Parathyroid adenoma (tissue), 2 donors: ENCODE measurements around the gene ANXA4.
A peak's percentile ranks its signal among the peaks of the same experiment; 100 is the strongest.
"Not testable (repeated sequence)": the region's sequence is repeated elsewhere in the genome, so short reads cannot be mapped to it uniquely, and the experiment has no call there.

ENCODE experiments used
- H2AFZ ChIP-seq: fragments of 300-600 bp; sonication (generic); one replicate; pipeline ENCODE4 v1.7.0; 2017; ENCODE audit warnings: antibody characterized with exemption, mild to moderate bottlenecking
- H3K27ac ChIP-seq: fragments of 300-600 bp; sonication (generic); one replicate; pipeline ENCODE4 v1.7.0; 2017
- H3K27me3 ChIP-seq: fragments of 300-600 bp; sonication (generic); one replicate; pipeline ENCODE4 v1.7.0; 2017; ENCODE audit warnings: low read length; ENCODE audit not compliant: control insufficient read depth, insufficient read depth
- H3K36me3 ChIP-seq: fragments of 300-600 bp; sonication (generic); one replicate; pipeline ENCODE4 v1.7.0; 2017; ENCODE audit warnings: low read length; ENCODE audit not compliant: control insufficient read depth, insufficient read depth
- H3K4me1 ChIP-seq: fragments of 300-600 bp; sonication (generic); one replicate; pipeline ENCODE4 v1.7.0; 2017; ENCODE audit warnings: control low read depth
- H3K4me2 ChIP-seq: fragments of 300-600 bp; sonication (generic); one replicate; pipeline ENCODE4 v1.7.0; 2017; ENCODE audit warnings: low read length
- H3K4me3 ChIP-seq: fragments of 300-600 bp; sonication (generic); one replicate; pipeline ENCODE4 v1.7.0; 2017; ENCODE audit warnings: low read depth, low read length
- H3K79me2 ChIP-seq: fragments of 300-600 bp; sonication (generic); one replicate; pipeline ENCODE4 v1.7.0; 2017; ENCODE audit warnings: control low read depth
- H3K9ac ChIP-seq: fragments of 300-600 bp; sonication (generic); one replicate; pipeline ENCODE4 v1.7.0; 2017; ENCODE audit warnings: mild to moderate bottlenecking
- H3K9me3 ChIP-seq: fragments of 300-600 bp; sonication (generic); one replicate; pipeline ENCODE4 v1.7.0; 2017; ENCODE audit warnings: low read length; ENCODE audit not compliant: control insufficient read depth
- TF ChIP-seq, protein P1 (sequence below): fragments of 300-600 bp; sonication (generic); IDR thresholded peaks from one replicate; pipeline ENCODE4 v1.7.0; 2017; ENCODE audit warnings: antibody characterized with exemption, mild to moderate bottlenecking
- donor health status: primary hyperparathyroidism.

The ANXA4 gene

DNA sequence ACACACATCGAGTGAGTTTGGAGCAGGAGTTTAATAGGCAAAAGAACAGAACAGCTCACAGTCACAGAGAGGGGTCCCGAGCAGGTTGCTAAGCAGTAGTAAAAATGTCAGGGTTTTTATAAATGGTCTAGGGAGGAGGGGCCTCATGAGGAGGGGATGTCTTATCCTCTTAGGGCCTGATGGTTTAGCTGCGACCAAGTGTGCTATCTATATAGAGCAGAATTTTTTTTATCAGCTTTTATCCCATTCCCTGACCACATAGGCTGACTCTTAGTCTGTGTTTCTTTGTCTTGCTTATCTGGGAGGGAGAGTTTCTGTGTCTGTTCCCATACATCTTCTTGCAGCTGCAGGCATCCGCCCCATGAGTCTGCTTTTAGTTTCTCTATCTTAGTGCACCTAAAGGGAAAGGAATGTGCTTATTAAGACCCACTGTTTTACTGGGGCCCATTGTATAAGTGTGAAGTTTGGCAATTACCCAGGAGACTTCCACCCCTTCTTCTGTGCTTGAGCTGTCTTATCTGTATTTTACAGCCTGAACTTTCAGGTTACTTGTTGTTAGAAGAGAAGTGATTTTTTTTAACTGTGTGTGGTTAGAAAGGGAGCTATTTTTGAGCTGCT lies 57.1 kb downstream of the ANXA4 start:
- Histone ChIP-seq H3K36me3 (no peaks in the 10 kb centered on the region), H3K27ac (peak overlapping the region; percentile 60), H3K4me3 (peak overlapping the region; percentile 1), H3K4me1 (peaks cover 45% of the 10 kb centered on the region), H3K9ac (no peak overlapping the region), H3K79me2 (peaks cover 5% of the 10 kb centered on the region), H3K4me2 (peak overlapping the region; percentile 36), H2AFZ (peak overlapping the region; percentile 66), H3K9me3 (no peaks in the 10 kb centered on the region), H3K27me3 (no peaks in the 10 kb centered on the region)
- TF ChIP-seq, protein P1, sequence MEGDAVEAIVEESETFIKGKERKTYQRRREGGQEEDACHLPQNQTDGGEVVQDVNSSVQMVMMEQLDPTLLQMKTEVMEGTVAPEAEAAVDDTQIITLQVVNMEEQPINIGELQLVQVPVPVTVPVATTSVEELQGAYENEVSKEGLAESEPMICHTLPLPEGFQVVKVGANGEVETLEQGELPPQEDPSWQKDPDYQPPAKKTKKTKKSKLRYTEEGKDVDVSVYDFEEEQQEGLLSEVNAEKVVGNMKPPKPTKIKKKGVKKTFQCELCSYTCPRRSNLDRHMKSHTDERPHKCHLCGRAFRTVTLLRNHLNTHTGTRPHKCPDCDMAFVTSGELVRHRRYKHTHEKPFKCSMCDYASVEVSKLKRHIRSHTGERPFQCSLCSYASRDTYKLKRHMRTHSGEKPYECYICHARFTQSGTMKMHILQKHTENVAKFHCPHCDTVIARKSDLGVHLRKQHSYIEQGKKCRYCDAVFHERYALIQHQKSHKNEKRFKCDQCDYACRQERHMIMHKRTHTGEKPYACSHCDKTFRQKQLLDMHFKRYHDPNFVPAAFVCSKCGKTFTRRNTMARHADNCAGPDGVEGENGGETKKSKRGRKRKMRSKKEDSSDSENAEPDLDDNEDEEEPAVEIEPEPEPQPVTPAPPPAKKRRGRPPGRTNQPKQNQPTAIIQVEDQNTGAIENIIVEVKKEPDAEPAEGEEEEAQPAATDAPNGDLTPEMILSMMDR: no peak

- H3K9ac ChIP-seq: no peak overlapping the region
- no peaks in the 10 kb centered on the region for H3K27me3 ChIP-seq
- H2AFZ ChIP-seq: no peak overlapping the region
- peaks cover 40% of the 10 kb centered on the region for H3K4me1 ChIP-seq
- peak overlapping the region; percentile 16 for H3K27ac ChIP-seq
- no peak overlapping the region for H3K4me2 ChIP-seq
- H3K79me2 ChIP-seq: peaks cover 5% of the 10 kb centered on the region
- TF ChIP-seq, protein P1: no peak
- no peaks in the 10 kb centered on the region for H3K36me3 ChIP-seq
- H3K9me3 ChIP-seq: no peaks in the 10 kb centered on the region
- H3K4me3 ChIP-seq: no peak overlapping the region
These were observed 59.9 kb downstream of the ANXA4 start for GRCh38 chr2:69801745-69802290.

GRCh38 chr2:69802781-69803367 lies 60.9 kb downstream of the ANXA4 start:
- not testable (repeated sequence) for H3K4me2 ChIP-seq, H3K27me3 ChIP-seq, H3K79me2 ChIP-seq, H3K9me3 ChIP-seq, H3K36me3 ChIP-seq, H2AFZ ChIP-seq, H3K4me3 ChIP-seq, H3K9ac ChIP-seq
- H3K27ac ChIP-seq: peak overlapping the region; percentile 25
- H3K4me1 ChIP-seq: peaks cover 42% of the 10 kb centered on the region

GRCh38 chr2:69804416-69804815 lies 62.5 kb downstream of the ANXA4 start:
- Histone ChIP-seq H3K4me3 (no peak overlapping the region), H3K4me1 (peaks cover 33% of the 10 kb centered on the region), H2AFZ (no peak overlapping the region), H3K36me3 (no peaks in the 10 kb centered on the region), H3K79me2 (no peaks in the 10 kb centered on the region), H3K27me3 (no peaks in the 10 kb centered on the region), H3K27ac (no peak overlapping the region), H3K9me3 (no peaks in the 10 kb centered on the region), H3K4me2 (no peak overlapping the region), H3K9ac (no peak overlapping the region)
- TF ChIP-seq, protein P1: no peak

- H3K4me3 ChIP-seq: no peak overlapping the region
- no peaks in the 10 kb centered on the region for H3K27me3 ChIP-seq
- no peaks in the 10 kb centered on the region for H3K36me3 ChIP-seq
- H3K4me1 ChIP-seq: peaks cover 38% of the 10 kb centered on the region
- no peak overlapping the region for H2AFZ ChIP-seq
- TF ChIP-seq, protein P1: no peak
- no peaks in the 10 kb centered on the region for H3K9me3 ChIP-seq
- H3K9ac ChIP-seq: no peak overlapping the region
- no peak overlapping the region for H3K27ac ChIP-seq
- no peaks in the 10 kb centered on the region for H3K79me2 ChIP-seq
- H3K4me2 ChIP-seq: no peak overlapping the region
These were observed 64.0 kb downstream of the ANXA4 start for GRCh38 chr2:69805887-69806286.
